ENCODE measurements around the gene IL22.

IL22 gene

GRCh38 chr12:68225576-68226476 lies 27.6 kb downstream of the IL22 start, which contains the start of gene IL26:
Gene IL26 (minus strand): TSS chr12:68225810. CDS start chr12:68225756, 54 bp downstream.
- no peak for DNase-seq

- DNase-seq = no peak
These were observed 28.7 kb downstream of the IL22 start for GRCh38 chr12:68224613-68225285.

- peak; percentile 91 for DNase-seq
These were observed 30.2 kb downstream of the IL22 start for GRCh38 chr12:68223067-68223747.

- peak; percentile 50 for DNase-seq
These were observed 31.1 kb downstream of the IL22 start for GRCh38 chr12:68222326-68222725.

- no peak for DNase-seq
These were observed 31.9 kb downstream of the IL22 start for GRCh38 chr12:68221497-68221896.

GRCh38 chr12:68210875-68211274 lies 42.5 kb downstream of the IL22 start:
- no peak for DNase-seq

GRCh38 chr12:68209048-68209728 lies 44.2 kb downstream of the IL22 start:
- DNase-seq = peak; percentile 15

- peak; percentile 82 for DNase-seq
These were observed 46.1 kb downstream of the IL22 start for GRCh38 chr12:68207276-68207675.

GRCh38 chr12:68206446-68206845 lies 47.0 kb downstream of the IL22 start:
- peak; percentile 69 for DNase-seq

GRCh38 chr12:68203460-68203875 lies 49.9 kb downstream of the IL22 start:
- DNase-seq = no peak

- no peak for DNase-seq
These were observed 52.5 kb downstream of the IL22 start for GRCh38 chr12:68200854-68201253.

- no peak for DNase-seq
These were observed 54.3 kb downstream of the IL22 start for GRCh38 chr12:68199127-68199526.

- DNase-seq = no peak
These were observed 54.8 kb downstream of the IL22 start for GRCh38 chr12:68198507-68199086.

Data from NCI-H748 treated with DMSO at 0.1 percent for 48 hours (cell line).